ENCODE data around the gene TRIM71. TPM values are rescaled to one million over a fixed set of nuclear protein-coding genes. Genes with fewer than 3 reads are reported as not detected.

Gene TRIM71
- total and polyA plus RNA-seq, 2 of the 13 experiments (the other 11 are each of a cell fraction or from before 2014, with no cell fraction given) = 21.7 to 76.9 TPM

GRCh38 chr3:32840086-32840841 lies 22.5 kb downstream of the TRIM71 start (continued):
- TF ChIP-seq KIAA2018 (CRISPR knock-in tag; IDR thresholded peaks at IDR 0.05; ENCODE audit: borderline replicate concordance) = no peak
- no peak; the same call in none of the 2 replicates for TF ChIP-seq RXRA (CRISPR knock-in tag; IDR thresholded peaks at IDR 0.05)
- no peak for TF ChIP-seq PTBP1 (IDR thresholded peaks at IDR 0.05; ENCODE audit: low read depth, low read length, poor library complexity, severe bottlenecking)
- TF ChIP-seq IRF9 (CRISPR knock-in tag; IDR thresholded peaks at IDR 0.05; ENCODE audit: borderline replicate concordance) = no peak
- TF ChIP-seq TFDP1 (CRISPR knock-in tag; IDR thresholded peaks at IDR 0.05; ENCODE audit: borderline replicate concordance) = no peak
- peak; percentile 96 for TF ChIP-seq RBM22 (optimal IDR thresholded peaks at IDR 0.05; ENCODE audit: low read length)
- TF ChIP-seq ZNF407 (CRISPR knock-in tag; IDR thresholded peaks at IDR 0.05; ENCODE audit: not compliant biosample characterization) = no peak
- TF ChIP-seq RBAK (CRISPR knock-in tag; IDR thresholded peaks at IDR 0.05) = no peak

Data from HepG2 (cell line).